Activated CD4-positive, alpha-beta T cell treated with anti-CD3 and anti-CD28 coated beads, Interleukin-2, amount 50 U/mL, for 24 hours (primary cell): ENCODE measurements around the gene RNF5.
"Not testable (repeated sequence)": the region's sequence is repeated elsewhere in the genome, so short reads cannot be mapped to it uniquely, and the experiment has no call there.

Experiments
- DNase-seq, 2 donors: peaks; one replicate each; pipeline ENCODE4 v3.0.0-alpha.2; 2020; ENCODE audit warnings: low read depth in 1 of 2, low spot score in 1 of 2

Gene RNF5

GRCh38 chr6:32177788-32178546, at the start of gene RNF5:
Gene RNF5 (plus strand): TSS chr6:32178405. CDS start chr6:32178512, 107 bp downstream.
- DNase-seq: peak; percentile 67 to 95

GRCh38 chr6:32128751-32129296, 49.4 kb upstream of the RNF5 start:
- no peak for DNase-seq

GRCh38 chr6:32129297-32130088, 48.7 kb upstream of the RNF5 start:
- no peak for DNase-seq

- DNase-seq: no peak
Observed at GRCh38 chr6:32131439-32131948, 46.7 kb upstream of the RNF5 start.

GRCh38 chr6:32132110-32132509, 46.1 kb upstream of the RNF5 start:
- no peak for DNase-seq

GRCh38 chr6:32133786-32134185, 44.4 kb upstream of the RNF5 start:
- no peak for DNase-seq

GRCh38 chr6:32137454-32137853, 40.8 kb upstream of the RNF5 start:
- no peak for DNase-seq

- DNase-seq: no peak
Observed at GRCh38 chr6:32139590-32139989, 38.6 kb upstream of the RNF5 start.

- DNase-seq: no peak
Observed at GRCh38 chr6:32140420-32141046, 37.7 kb upstream of the RNF5 start.

- not testable (repeated sequence) for DNase-seq
Observed at GRCh38 chr6:32144238-32144637, 34.0 kb upstream of the RNF5 start.

GRCh38 chr6:32146287-32146686, 31.9 kb upstream of the RNF5 start:
- DNase-seq: no peak

GRCh38 chr6:32146687-32147086, 31.5 kb upstream of the RNF5 start:
- DNase-seq: no peak

GRCh38 chr6:32147401-32148132, 30.6 kb upstream of the RNF5 start:
- no peak for DNase-seq

- DNase-seq: peak; percentile 42 to 58
Observed at GRCh38 chr6:32148289-32149091, 29.7 kb upstream of the RNF5 start.

GRCh38 chr6:32149092-32149755, 29.0 kb upstream of the RNF5 start:
- no peak for DNase-seq

GRCh38 chr6:32149932-32150870, 28.0 kb upstream of the RNF5 start:
- no peak for DNase-seq

GRCh38 chr6:32151181-32151862, 26.9 kb upstream of the RNF5 start:
- no peak for DNase-seq
